Measurements from ENCODE around the gene SETD7. TPM values are rescaled to one million over a fixed set of nuclear protein-coding genes. Genes with fewer than 3 reads are reported as not detected.
"Not testable (repeated sequence)": the region's sequence is repeated elsewhere in the genome, so short reads cannot be mapped to it uniquely, and the experiment has no call there.

Gene SETD7
- total RNA-seq, 1 experiment from 2014 or later = 32.2 TPM

DNA sequence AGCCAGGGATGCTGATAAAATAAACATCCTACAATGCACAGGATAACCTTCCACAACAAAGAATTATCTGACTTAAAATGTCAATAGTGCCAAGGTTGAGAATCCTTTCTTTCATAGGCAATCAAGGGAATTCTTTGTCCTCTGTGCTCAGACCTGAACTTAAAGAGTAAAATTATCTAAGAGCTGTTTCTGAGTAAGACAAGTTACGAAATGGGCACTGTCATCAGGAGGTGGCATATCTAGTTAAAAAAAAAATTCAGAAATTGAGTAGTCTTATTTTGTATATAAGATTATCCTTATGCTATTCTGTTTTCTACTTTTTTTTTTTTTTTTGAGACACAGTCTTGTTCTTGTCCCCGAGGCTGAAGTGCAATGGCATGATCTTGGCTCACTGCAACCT, 105.4 kb downstream of the SETD7 start:
- Histone ChIP-seq H3K9me3 (0 out of 2 replicates have a peak, but pooled peaks cover 3% of the 10 kb centered on the region), H3K27me3 (replicated peaks; ENCODE audit: control insufficient read depth, insufficient read depth, low read length) (no peaks in the 10 kb centered on the region), H3K36me3 (ENCODE audit: control insufficient read depth, insufficient read depth, low read length) (no peaks in the 10 kb centered on the region), H3K4me3 (ENCODE audit: low read depth, low read length) (no peak overlapping the region), H3K4me1 (peaks cover 9% of the 10 kb centered on the region; the same call in 1 of the 2 replicates)
- Mint-ChIP-seq H3K4me3 (ENCODE audit: unreplicated experiment) (no peak overlapping the region), H3K36me3 (ENCODE audit: insufficient read depth, unreplicated experiment) (peaks cover 27% of the 10 kb centered on the region), H3K9me3 (ENCODE audit: unreplicated experiment) (peaks cover 9% of the 10 kb centered on the region), H3K27ac (ENCODE audit: unreplicated experiment) (no peak overlapping the region), H3K4me1 (ENCODE audit: low read depth, unreplicated experiment) (peaks cover 14% of the 10 kb centered on the region), H3K27me3 (ENCODE audit: insufficient read depth, unreplicated experiment) (no peaks in the 10 kb centered on the region)
- TF ChIP-seq, protein P1, sequence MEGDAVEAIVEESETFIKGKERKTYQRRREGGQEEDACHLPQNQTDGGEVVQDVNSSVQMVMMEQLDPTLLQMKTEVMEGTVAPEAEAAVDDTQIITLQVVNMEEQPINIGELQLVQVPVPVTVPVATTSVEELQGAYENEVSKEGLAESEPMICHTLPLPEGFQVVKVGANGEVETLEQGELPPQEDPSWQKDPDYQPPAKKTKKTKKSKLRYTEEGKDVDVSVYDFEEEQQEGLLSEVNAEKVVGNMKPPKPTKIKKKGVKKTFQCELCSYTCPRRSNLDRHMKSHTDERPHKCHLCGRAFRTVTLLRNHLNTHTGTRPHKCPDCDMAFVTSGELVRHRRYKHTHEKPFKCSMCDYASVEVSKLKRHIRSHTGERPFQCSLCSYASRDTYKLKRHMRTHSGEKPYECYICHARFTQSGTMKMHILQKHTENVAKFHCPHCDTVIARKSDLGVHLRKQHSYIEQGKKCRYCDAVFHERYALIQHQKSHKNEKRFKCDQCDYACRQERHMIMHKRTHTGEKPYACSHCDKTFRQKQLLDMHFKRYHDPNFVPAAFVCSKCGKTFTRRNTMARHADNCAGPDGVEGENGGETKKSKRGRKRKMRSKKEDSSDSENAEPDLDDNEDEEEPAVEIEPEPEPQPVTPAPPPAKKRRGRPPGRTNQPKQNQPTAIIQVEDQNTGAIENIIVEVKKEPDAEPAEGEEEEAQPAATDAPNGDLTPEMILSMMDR (IDR thresholded peaks at IDR 0.05; ENCODE audit: insufficient read depth in 1 of 2, low read depth in 1 of 2, low read length in 1 of 2, severe bottlenecking in 1 of 2, unreplicated experiment in 1 of 2) = no peak
- CTCF ChIA-PET = no interaction called here
- POLR2A ChIA-PET = interaction anchor here (0.7 kb wide), 1 partner anchor 52 kb away, joined by 4 read pairs; no protein-coding TSS in a partner anchor
- intact Hi-C loops (cut with micrococcal nuclease; ENCODE audit: unreplicated experiment) = loop anchor here (5.0 kb wide), 4 partner anchors 47 to 433 kb away; partner anchors contain the start of genes NAA15, NDUFC1 and NOCT
- DNase-seq = no peak
- BruUV-seq (replicated peaks) = no TSS peak

DNA sequence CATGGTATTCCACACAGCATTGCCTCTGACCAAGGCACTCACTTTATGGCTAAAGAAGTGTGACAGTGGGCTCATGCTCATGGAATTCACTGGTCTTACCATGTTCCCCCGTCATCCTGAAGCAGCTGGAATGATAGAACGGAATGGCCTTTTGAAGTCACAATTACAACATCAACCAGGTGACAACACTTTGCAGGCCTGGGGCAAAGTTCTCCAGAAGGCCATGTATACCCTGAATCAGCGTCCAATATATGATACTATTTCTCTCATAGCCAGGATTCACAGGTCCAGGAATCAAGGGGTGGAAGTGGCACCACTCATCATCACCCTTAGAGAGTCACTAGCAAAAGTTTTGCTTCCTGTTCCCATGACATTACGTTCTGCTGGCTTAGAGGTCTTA, 108.9 kb downstream of the SETD7 start:
- H3K9me3 Mint-ChIP-seq (ENCODE audit: unreplicated experiment); H3K27me3 Mint-ChIP-seq (ENCODE audit: insufficient read depth, unreplicated experiment); H3K36me3 ChIP-seq (ENCODE audit: control insufficient read depth, insufficient read depth, low read length); H3K9me3 ChIP-seq; H3K27me3 ChIP-seq (replicated peaks; ENCODE audit: control insufficient read depth, insufficient read depth, low read length); H3K4me1 ChIP-seq; CTCF ChIA-PET; H3K27ac Mint-ChIP-seq (ENCODE audit: unreplicated experiment); H3K4me3 ChIP-seq (ENCODE audit: low read depth, low read length); H3K4me1 Mint-ChIP-seq (ENCODE audit: low read depth, unreplicated experiment); intact Hi-C loops (cut with micrococcal nuclease; ENCODE audit: unreplicated experiment); BruUV-seq (replicated peaks); H3K4me3 Mint-ChIP-seq (ENCODE audit: unreplicated experiment); DNase-seq; POLR2A ChIA-PET: not testable (repeated sequence)
- peaks cover 18% of the 10 kb centered on the region for H3K36me3 Mint-ChIP-seq (ENCODE audit: insufficient read depth, unreplicated experiment)

Other genes starting within 250 kb of the SETD7 start
- gene RAB33B, start 102.1 kb downstream of the SETD7 start, total RNA-seq (2022) = 8.8 and 10.1 TPM in 2 replicates
- gene MGST2, start 109.6 kb upstream of the SETD7 start, total RNA-seq (2022) = 81.7 and 88.4 TPM in 2 replicates